Measurements from ENCODE around the gene KDM5B.

GRCh38 chr1:202810193-202810614 lies 2.0 kb upstream of the KDM5B start:
- no peak for TF ChIP-seq CTCF (IDR thresholded peaks at IDR 0.05; ENCODE audit: low read length)
- TF ChIP-seq EZH2 (optimal IDR thresholded peaks at IDR 0.05; ENCODE audit: low read depth, low read length) = no peak
- no peak for TF ChIP-seq EZH2phosphoT487 (IDR thresholded peaks at IDR 0.05; ENCODE audit: low read length)
